Activated CD4-positive, alpha-beta T cell treated with anti-CD3 and anti-CD28 coated beads, Interleukin-2, amount 50 U/mL, for 24 hours (primary cell): Measurements from ENCODE around the gene ZNF296.

ENCODE experiments used
- DNase-seq, 2 donors: peaks; one replicate each; pipeline ENCODE4 v3.0.0-alpha.2; 2020; ENCODE audit warnings: low read depth in 1 of 2, low spot score in 1 of 2

Gene ZNF296

GRCh38 chr19:45061965-45062364, 14.3 kb downstream of the ZNF296 start:
- no peak for DNase-seq

GRCh38 chr19:45059258-45059965, 16.9 kb downstream of the ZNF296 start:
- peak; percentile 75 to 78 for DNase-seq

- DNase-seq, result no peak
These were observed 17.6 kb downstream of the ZNF296 start for GRCh38 chr19:45058622-45059159.

- no peak for DNase-seq
These were observed 18.8 kb downstream of the ZNF296 start for GRCh38 chr19:45057444-45057843.

GRCh38 chr19:45056831-45057230, 19.4 kb downstream of the ZNF296 start:
- DNase-seq, result no peak

GRCh38 chr19:45051929-45052579, 24.2 kb downstream of the ZNF296 start:
- no peak for DNase-seq

- no peak for DNase-seq
These were observed 26.2 kb downstream of the ZNF296 start for GRCh38 chr19:45050036-45050435.

- no peak for DNase-seq
These were observed 27.1 kb downstream of the ZNF296 start for GRCh38 chr19:45049073-45049736.

GRCh38 chr19:45047188-45047797, 29.0 kb downstream of the ZNF296 start:
- DNase-seq, result no peak

- DNase-seq, result no peak
These were observed 29.9 kb downstream of the ZNF296 start for GRCh38 chr19:45046355-45046754.

- DNase-seq, result no peak
These were observed 30.5 kb downstream of the ZNF296 start for GRCh38 chr19:45045671-45046353.

- DNase-seq, result no peak
These were observed 35.2 kb downstream of the ZNF296 start for GRCh38 chr19:45041125-45041524.

GRCh38 chr19:45040059-45040771, 36.1 kb downstream of the ZNF296 start:
- DNase-seq, result no peak

GRCh38 chr19:45038931-45039893, 37.1 kb downstream of the ZNF296 start, which contains the start of gene CLASRP:
Gene CLASRP (plus strand): TSS chr19:45039045. CDS start chr19:45040213, 1,168 bp downstream.
- peak; percentile 72 to 82 for DNase-seq

GRCh38 chr19:45037393-45038169, 38.7 kb downstream of the ZNF296 start:
- no peak for DNase-seq

- DNase-seq, result no peak
These were observed 40.5 kb downstream of the ZNF296 start for GRCh38 chr19:45035755-45036154.

- DNase-seq, result no peak
These were observed 43.9 kb downstream of the ZNF296 start for GRCh38 chr19:45032421-45032820.

- no peak for DNase-seq
These were observed 45.5 kb downstream of the ZNF296 start for GRCh38 chr19:45030825-45031224.
